ENCODE measurements around the gene SLC25A29. TPM values are rescaled to one million over a fixed set of nuclear protein-coding genes. Genes with fewer than 3 reads are reported as not detected.

The SLC25A29 gene
- total and polyA plus RNA-seq, 2 of the 8 experiments (the other 6 are each of a cell fraction or from before 2014, with no cell fraction given), result 135 to 177 TPM

DNA sequence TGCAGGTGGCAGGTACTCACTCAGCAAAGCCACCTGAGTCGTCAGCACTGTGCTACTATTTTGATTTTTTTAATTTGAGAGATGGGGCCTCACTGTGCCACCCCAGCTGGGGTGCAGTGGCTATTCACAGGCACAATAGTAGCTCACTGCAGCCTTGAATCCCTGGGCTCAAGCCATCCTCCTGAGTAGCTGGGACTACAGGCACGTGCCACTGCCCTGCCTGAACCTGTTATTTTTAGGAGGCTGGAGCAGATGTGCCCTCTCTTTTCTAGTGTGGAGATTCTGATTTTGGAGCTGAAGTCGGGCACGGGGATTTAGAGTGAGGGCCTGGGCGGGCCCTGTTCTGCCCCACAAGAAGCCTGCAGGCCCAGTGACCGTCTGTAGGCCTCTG lies 34.2 kb upstream of the SLC25A29 start:
- peaks cover 12 to 62% (median 29%) of the 10 kb centered on the region in 4 experiments; a peak in 6 of 8 replicates for H3K36me3 ChIP-seq (ENCODE audit: control insufficient read depth in 2 of 4, insufficient read depth in 4 of 4, low read length in 3 of 4)
- TF ChIP-seq SAP30 (IDR thresholded peaks at IDR 0.05; ENCODE audit: insufficient read depth, insufficient replicate concordance, low read length), result no peak
- TF ChIP-seq RXRA (IDR thresholded peaks at IDR 0.05; ENCODE audit: insufficient read depth, low read depth, low read length), result no peak
- no peak for TF ChIP-seq SIX5 (IDR thresholded peaks at IDR 0.05; ENCODE audit: low read depth, low read length)
- no peak for TF ChIP-seq SUZ12 (IDR thresholded peaks at IDR 0.05; ENCODE audit: low read length)
- no peak for TF ChIP-seq TEAD4 (IDR thresholded peaks at IDR 0.05; ENCODE audit: low read depth, low read length)
- TF ChIP-seq CHD1 (IDR thresholded peaks at IDR 0.05; ENCODE audit: low read depth, low read length), result no peak
- TF ChIP-seq CTCF (IDR thresholded peaks at IDR 0.05; ENCODE audit: control extremely low read depth in 1 of 3, insufficient read depth in 1 of 3, low read depth in 1 of 3, low read length in 3 of 3), result no peak
- TF ChIP-seq KDM5A (IDR thresholded peaks at IDR 0.05; ENCODE audit: low read length), result no peak
- no peak for TF ChIP-seq EZH2 (IDR thresholded peaks at IDR 0.05; ENCODE audit: low read depth, low read length, severe bottlenecking)
- TF ChIP-seq HDAC6 (IDR thresholded peaks at IDR 0.05; ENCODE audit: low read depth, low read length), result no peak
- no peak for TF ChIP-seq RNF2 (IDR thresholded peaks at IDR 0.05; ENCODE audit: borderline replicate concordance, low read depth, low read length, missing control alignments, poor library complexity, severe bottlenecking)

More for the DNA sequence above, 34.2 kb upstream of the SLC25A29 start:
- Histone ChIP-seq H2AK5ac (ENCODE audit: low read depth, low read length) (no peak overlapping the region), H2BK120ac (replicated peaks; ENCODE audit: low read depth, low read length) (no peak overlapping the region), H2BK12ac (ENCODE audit: low read depth, low read length) (no peak overlapping the region), H4K91ac (replicated peaks; ENCODE audit: insufficient read length, low read length) (no peak overlapping the region), H2BK15ac (ENCODE audit: low read length) (no peak overlapping the region), H2BK20ac (ENCODE audit: low read length) (no peak overlapping the region), H3K79me1 (ENCODE audit: low read depth, low read length) (no peaks in the 10 kb centered on the region), H3K23me2 (ENCODE audit: low read depth, low read length) (no peaks in the 10 kb centered on the region), H3K27me3 (replicated peaks in 1 of 4; ENCODE audit: control insufficient read depth in 3 of 4, extremely low read depth in 1 of 4, insufficient read depth in 3 of 4, low read length in 3 of 4) (no peaks in the 10 kb centered on the region), H3K79me2 (ENCODE audit: control insufficient read depth in 1 of 2, insufficient read depth in 2 of 2, low read length in 2 of 2) (no peaks in the 10 kb centered on the region), H3K4me1 (replicated peaks in 1 of 4; ENCODE audit: control insufficient read depth in 3 of 4, insufficient read depth in 4 of 4, low read length in 3 of 4) (no peaks in the 10 kb centered on the region), H2BK5ac (ENCODE audit: low read depth, low read length) (no peak overlapping the region), H3K14ac (ENCODE audit: insufficient read length) (no peak overlapping the region), H4K20me1 (replicated peaks in 1 of 2; ENCODE audit: control insufficient read depth in 1 of 2, insufficient read depth in 2 of 2, low read length in 2 of 2) (no peaks in the 10 kb centered on the region), H3K4ac (replicated peaks; ENCODE audit: insufficient read length, low read depth, low read length) (no peak overlapping the region), H3K23ac (ENCODE audit: insufficient read length) (no peak overlapping the region), H3K9me3 (ENCODE audit: insufficient read depth in 2 of 2, low read depth in 1 of 2, low read length in 1 of 2) (no peaks in the 10 kb centered on the region), H3K18ac (ENCODE audit: extremely low read depth, low read length) (no peak overlapping the region), H3K4me2 (ENCODE audit: insufficient read depth in 1 of 2, low read depth in 2 of 2, low read length in 2 of 2) (no peak overlapping the region), H3K9ac (replicated peaks in 1 of 4; ENCODE audit: extremely low read depth in 1 of 4, low read depth in 3 of 4, low read length in 3 of 4) (no peak overlapping the region), H4K8ac (ENCODE audit: extremely low read depth, insufficient read depth, low read length) (no peak overlapping the region; the same call in 1 of the 2 replicates), H3K56ac (replicated peaks; ENCODE audit: insufficient read length, low read depth, low read length) (no peak overlapping the region), H3K27ac (ENCODE audit: low read depth, low read length) (no peak overlapping the region), H3K4me3 (ENCODE audit: extremely low read depth in 1 of 4, insufficient read depth in 2 of 4, low read depth in 3 of 4, low read length in 4 of 4) (no peak overlapping the region), H4K5ac (ENCODE audit: insufficient read length, low read depth, low read length) (no peak overlapping the region), H2AFZ (ENCODE audit: low read length) (no peak overlapping the region)
- WGBS, 2 experiments (ENCODE audit: extremely low coverage in 1 of 2, insufficient coverage in 1 of 2, insufficient read length in 1 of 2, insufficient replicate concordance in 2 of 2, low coverage in 1 of 2, low lambda C conversion rate in 2 of 2, missing lambda C conversion rate in 1 of 2), result 74% methylated on average over 6 of the region's 6 CpGs; no CpG with 5 or more reads in 1 of the 2 experiments
- DNase-seq (ENCODE audit: low read depth in 1 of 2, low spot score in 2 of 2) (no peak), FAIRE-seq (no peak)
- ChIA-PET CTCF (ENCODE audit: partially characterized antibody) (interaction anchor here (1.1 to 1.9 kb wide), 2 partner anchors 10 kb away, joined by 3 to 8 read pairs; no protein-coding TSS in a partner anchor), POLR2A (ENCODE audit: partially characterized antibody) (interaction anchor here (0.6 to 14.6 kb wide), 11 partner anchors 8 to 38 kb away, joined by 3 to 129 read pairs (median 5); a partner anchor contains a TSS)

Data from H1 (cell line).